ENCODE measurements around the gene MAOB.
"Not testable (repeated sequence)": the region's sequence is repeated elsewhere in the genome, so short reads cannot be mapped to it uniquely, and the experiment has no call there.

The MAOB gene

GRCh38 chrX:43882294-43882681 is at the start of gene MAOB:
MAOB (minus strand) TSS chrX:43882450; CDS start chrX:43882299, 151 bp downstream.
- no peak for DNase-seq

- DNase-seq = not testable (repeated sequence)
These were observed 39.8 kb upstream of the MAOB start for GRCh38 chrX:43922032-43922431.

GRCh38 chrX:43910772-43911171 is 28.5 kb upstream of the MAOB start:
- DNase-seq = not testable (repeated sequence)

- no peak for DNase-seq
These were observed 27.8 kb upstream of the MAOB start for GRCh38 chrX:43910012-43910411.

GRCh38 chrX:43909141-43909540 is 26.9 kb upstream of the MAOB start:
- DNase-seq = no peak

- DNase-seq = no peak
These were observed 17.9 kb upstream of the MAOB start for GRCh38 chrX:43899878-43900815.

- no peak for DNase-seq
These were observed 16.3 kb upstream of the MAOB start for GRCh38 chrX:43898406-43899035.

GRCh38 chrX:43897290-43897689 is 15.0 kb upstream of the MAOB start:
- no peak for DNase-seq

GRCh38 chrX:43892336-43892870 is 10.2 kb upstream of the MAOB start:
- no peak for DNase-seq

- DNase-seq = no peak
These were observed 3.4 kb upstream of the MAOB start for GRCh38 chrX:43885617-43886016.

- no peak for DNase-seq
These were observed 598 bp downstream of the MAOB start for GRCh38 chrX:43881410-43882293.

GRCh38 chrX:43880425-43880824 is 1.8 kb downstream of the MAOB start:
- DNase-seq = no peak

GRCh38 chrX:43878906-43879526 is 3.2 kb downstream of the MAOB start:
- no peak for DNase-seq

GRCh38 chrX:43876680-43877079 is 5.6 kb downstream of the MAOB start:
- no peak for DNase-seq

- no peak for DNase-seq
These were observed 11.4 kb downstream of the MAOB start for GRCh38 chrX:43870758-43871419.

GRCh38 chrX:43870011-43870410 is 12.2 kb downstream of the MAOB start:
- no peak for DNase-seq

- no peak for DNase-seq
These were observed 13.5 kb downstream of the MAOB start for GRCh38 chrX:43868791-43869190.

- no peak for DNase-seq
These were observed 15.8 kb downstream of the MAOB start for GRCh38 chrX:43866423-43866822.

GRCh38 chrX:43865791-43866190 is 16.5 kb downstream of the MAOB start:
- no peak for DNase-seq

- DNase-seq = no peak
These were observed 19.8 kb downstream of the MAOB start for GRCh38 chrX:43862434-43862833.

GRCh38 chrX:43861750-43862149 is 20.5 kb downstream of the MAOB start:
- DNase-seq = no peak

Data from activated gamma-delta T cell treated with Interleukin-2 at 50 U/mL for 16 hours (primary cell).